ENCODE data around the gene CHTF18. TPM values are rescaled to one million over a fixed set of nuclear protein-coding genes. Genes with fewer than 3 reads are reported as not detected.

CHTF18 gene
- total RNA-seq, 6 experiments from 2014 or later: 2.9 to 7.8 (median 4.6) TPM

DNA sequence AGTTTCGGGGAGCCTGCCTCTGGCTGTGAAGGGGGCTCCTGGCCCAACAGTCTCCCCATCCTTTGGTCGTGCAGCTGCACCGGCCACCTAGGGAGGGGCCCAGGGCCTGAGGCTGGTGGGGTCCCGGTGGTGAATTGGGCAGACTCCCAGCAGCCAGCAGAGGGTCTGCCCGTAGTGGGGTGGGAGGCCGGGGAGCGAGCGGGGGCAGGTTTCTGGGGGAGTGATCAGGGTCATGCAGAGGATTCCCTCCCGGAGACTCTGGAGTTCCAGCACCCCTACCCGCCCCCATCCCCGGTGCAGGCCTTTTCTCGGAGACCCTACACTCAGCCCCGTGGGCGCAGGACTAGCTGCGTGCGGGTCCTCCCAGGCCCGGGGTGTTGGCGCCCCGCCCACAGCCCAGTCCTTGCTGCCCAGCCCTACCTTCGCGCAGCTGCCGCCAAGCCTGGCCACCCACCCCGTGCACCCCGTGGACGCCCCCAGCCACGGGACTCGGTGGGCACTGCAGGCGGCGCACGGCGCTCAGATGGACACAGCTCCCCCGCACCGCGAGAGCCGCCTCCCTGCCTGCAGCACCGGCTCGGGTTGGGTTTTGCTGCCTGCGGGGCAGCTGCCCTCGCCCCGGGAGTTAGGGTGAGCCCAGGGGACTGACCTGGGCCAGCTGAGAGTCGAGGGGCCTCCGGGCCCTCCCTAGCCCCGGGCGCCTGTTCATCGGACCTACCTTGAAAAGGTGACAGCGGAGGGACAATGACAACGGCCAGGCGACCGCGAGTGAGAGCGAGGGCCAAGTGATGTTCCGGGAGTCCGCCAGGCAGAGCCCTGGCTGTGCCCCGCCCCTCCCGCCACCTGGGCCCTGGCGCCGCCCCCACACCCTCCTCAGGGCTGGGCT lies 11.8 kb downstream of the CHTF18 start, which contains the start of gene GNG13:
Gene GNG13, minus strand, starts transcription at position 787 of the 886 bp plus-strand sequence. CDS start 1,657 bp downstream, outside the sequence.
- DNase-seq: no peak
- no peak for TF ChIP-seq POLR2A (IDR thresholded peaks at IDR 0.05)
- TF ChIP-seq, protein P1, sequence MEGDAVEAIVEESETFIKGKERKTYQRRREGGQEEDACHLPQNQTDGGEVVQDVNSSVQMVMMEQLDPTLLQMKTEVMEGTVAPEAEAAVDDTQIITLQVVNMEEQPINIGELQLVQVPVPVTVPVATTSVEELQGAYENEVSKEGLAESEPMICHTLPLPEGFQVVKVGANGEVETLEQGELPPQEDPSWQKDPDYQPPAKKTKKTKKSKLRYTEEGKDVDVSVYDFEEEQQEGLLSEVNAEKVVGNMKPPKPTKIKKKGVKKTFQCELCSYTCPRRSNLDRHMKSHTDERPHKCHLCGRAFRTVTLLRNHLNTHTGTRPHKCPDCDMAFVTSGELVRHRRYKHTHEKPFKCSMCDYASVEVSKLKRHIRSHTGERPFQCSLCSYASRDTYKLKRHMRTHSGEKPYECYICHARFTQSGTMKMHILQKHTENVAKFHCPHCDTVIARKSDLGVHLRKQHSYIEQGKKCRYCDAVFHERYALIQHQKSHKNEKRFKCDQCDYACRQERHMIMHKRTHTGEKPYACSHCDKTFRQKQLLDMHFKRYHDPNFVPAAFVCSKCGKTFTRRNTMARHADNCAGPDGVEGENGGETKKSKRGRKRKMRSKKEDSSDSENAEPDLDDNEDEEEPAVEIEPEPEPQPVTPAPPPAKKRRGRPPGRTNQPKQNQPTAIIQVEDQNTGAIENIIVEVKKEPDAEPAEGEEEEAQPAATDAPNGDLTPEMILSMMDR (IDR thresholded peaks at IDR 0.05): no peak
- WGBS (ENCODE audit: insufficient coverage, low coverage, low lambda C conversion rate, missing lambda C conversion rate): 0% methylated on average over 2 of the region's 57 CpGs

DNA sequence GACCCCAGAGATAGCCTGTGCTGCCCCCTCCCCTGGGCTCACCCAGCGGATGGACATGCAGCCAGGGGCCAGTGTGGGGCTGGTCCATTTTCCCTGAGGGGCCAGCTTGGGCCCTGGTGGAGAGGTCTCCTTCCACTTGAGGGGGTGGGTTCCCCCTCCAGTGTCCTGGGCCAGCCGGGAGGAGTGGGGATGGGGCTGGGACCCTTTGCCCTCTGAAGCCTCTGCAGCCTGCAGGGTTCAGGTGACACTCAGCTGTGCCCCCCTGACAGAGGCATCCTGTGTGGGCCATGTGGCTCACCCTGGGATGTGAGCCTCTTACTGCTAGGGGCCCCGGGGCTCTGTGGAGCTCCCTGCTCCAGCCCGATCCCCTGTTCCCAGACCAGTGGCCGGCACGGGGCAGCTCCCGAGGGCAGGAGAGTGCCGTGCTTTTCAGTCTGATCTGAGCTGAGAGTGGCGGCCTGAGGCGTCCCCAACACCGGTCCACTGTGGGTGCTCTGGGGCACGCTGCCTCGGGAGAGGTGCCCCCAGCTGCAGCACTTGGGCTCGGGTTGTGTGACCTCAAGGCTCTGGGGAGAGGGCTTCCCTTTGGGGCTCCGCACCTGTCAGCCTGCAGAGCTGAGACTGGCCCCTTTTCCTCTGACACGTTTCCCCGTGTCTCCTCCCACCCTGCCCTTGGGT lies 12.6 kb downstream of the CHTF18 start:
- no peaks in the 10 kb centered on the region for H3K27me3 ChIP-seq
- intact Hi-C loops (cut with DNase I): no loop called here
- DNase-seq: no peak

More for the DNA sequence above, 11.8 kb downstream of the CHTF18 start, which contains the start of gene GNG13:
- no peaks in the 10 kb centered on the region for H3K36me3 ChIP-seq
- no peaks in the 10 kb centered on the region for H3K27me3 ChIP-seq
- H3K27ac ChIP-seq: no peak within 1 kb of the TSS
- H3K4me3 ChIP-seq: no peak within 1 kb of the TSS
- H3K9me3 ChIP-seq: no peaks in the 10 kb centered on the region
- intact Hi-C loops (cut with DNase I): no loop called here
- H3K4me1 ChIP-seq: no peaks in the 10 kb centered on the region
- ATAC-seq: no peak

DNA sequence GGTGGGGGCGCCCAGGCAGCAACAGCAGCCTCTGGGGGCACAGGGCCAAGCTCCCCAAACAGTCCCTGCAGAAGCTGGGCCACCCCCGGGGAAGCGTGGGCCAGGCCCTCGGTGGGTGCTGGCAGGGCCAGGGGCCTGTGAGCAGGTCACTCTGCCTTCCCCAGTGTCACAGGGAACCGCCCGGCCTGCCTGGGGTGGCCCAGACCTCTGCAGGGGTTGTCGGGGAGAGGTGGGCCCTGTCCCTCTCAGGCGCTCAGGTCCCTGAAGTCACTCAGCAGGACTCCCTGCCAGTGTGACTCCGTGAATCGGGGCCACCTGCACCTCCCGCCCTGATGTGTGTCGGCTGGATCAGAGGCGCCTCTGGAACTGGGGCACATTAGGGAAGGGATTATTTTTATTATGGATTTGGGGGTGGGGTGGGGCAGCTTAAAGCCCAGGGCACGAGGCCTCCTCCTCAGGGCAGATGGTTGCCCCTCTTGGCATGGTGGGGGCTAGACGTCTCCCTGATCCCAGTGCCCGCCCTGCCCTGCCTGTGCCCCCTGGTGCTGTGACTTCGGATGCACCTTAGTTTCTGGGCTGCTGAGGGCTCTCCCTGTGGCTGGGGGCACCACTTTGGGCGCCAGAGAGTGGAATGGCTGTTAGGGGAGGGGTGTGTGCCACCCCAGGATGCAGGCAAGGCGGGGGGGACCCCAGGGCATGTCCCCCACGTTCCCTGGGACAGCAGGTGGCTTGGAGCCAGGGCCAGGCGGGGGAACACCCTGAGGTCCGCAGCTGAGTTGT lies 13.4 kb downstream of the CHTF18 start:
- intact Hi-C loops (cut with DNase I): no loop called here
- 0% methylated on average over 2 of the region's 22 CpGs for WGBS (ENCODE audit: insufficient coverage, low coverage, low lambda C conversion rate, missing lambda C conversion rate)

More for the DNA sequence above, 12.6 kb downstream of the CHTF18 start:
- TF ChIP-seq POLR2A (IDR thresholded peaks at IDR 0.05): no peak
- TF ChIP-seq, protein P1 (IDR thresholded peaks at IDR 0.05): no peak
- H3K27ac ChIP-seq: no peak overlapping the region
- H3K36me3 ChIP-seq: no peaks in the 10 kb centered on the region
- no peak overlapping the region for H3K4me3 ChIP-seq
- no peaks in the 10 kb centered on the region for H3K9me3 ChIP-seq
- H3K4me1 ChIP-seq: no peaks in the 10 kb centered on the region
- no peak for ATAC-seq
- WGBS (ENCODE audit: insufficient coverage, low coverage, low lambda C conversion rate, missing lambda C conversion rate): no CpG with 5 or more reads among the region's 17 CpGs

DNA sequence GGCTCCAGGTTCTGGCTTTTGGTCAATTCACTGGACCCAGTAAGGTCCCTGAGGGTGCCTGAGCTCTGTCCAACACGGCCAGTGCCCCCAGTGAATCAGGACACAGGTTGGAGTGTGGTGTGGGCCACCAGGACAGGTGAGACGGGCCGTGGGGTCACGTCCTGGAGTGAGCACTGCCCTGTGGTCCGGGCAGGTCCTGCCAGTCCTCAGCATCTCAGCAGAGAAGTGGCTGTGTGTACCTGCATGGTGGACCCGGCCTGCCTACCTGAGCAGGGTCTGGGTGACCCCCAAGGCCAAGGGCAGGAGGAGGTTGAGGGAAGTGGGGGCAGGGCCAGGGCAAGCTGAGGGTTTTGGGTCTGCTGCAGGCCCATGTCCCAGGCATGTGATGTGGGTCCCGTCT lies 14.0 kb downstream of the CHTF18 start:
- no peaks in the 10 kb centered on the region for H3K9me3 ChIP-seq
- no peaks in the 10 kb centered on the region for H3K36me3 ChIP-seq
- H3K4me3 ChIP-seq: no peak overlapping the region
- intact Hi-C loops (cut with DNase I): no loop called here
- WGBS (ENCODE audit: insufficient coverage, low coverage, low lambda C conversion rate, missing lambda C conversion rate): 25% methylated on average over 1 of the region's 7 CpGs
- no peaks in the 10 kb centered on the region for H3K4me1 ChIP-seq
- DNase-seq (no peak), ATAC-seq (no peak)
- H3K27ac ChIP-seq: no peak overlapping the region
- TF ChIP-seq, protein P1 (IDR thresholded peaks at IDR 0.05): no peak
- H3K27me3 ChIP-seq: no peaks in the 10 kb centered on the region

More for the DNA sequence above, 13.4 kb downstream of the CHTF18 start:
- Histone ChIP-seq H3K27ac (no peak overlapping the region), H3K4me1 (no peaks in the 10 kb centered on the region), H3K27me3 (no peaks in the 10 kb centered on the region), H3K36me3 (no peaks in the 10 kb centered on the region), H3K4me3 (no peak overlapping the region), H3K9me3 (no peaks in the 10 kb centered on the region)
- ATAC-seq (no peak), DNase-seq (no peak)
- TF ChIP-seq, protein P1 (IDR thresholded peaks at IDR 0.05): no peak
- no peak for TF ChIP-seq POLR2A (IDR thresholded peaks at IDR 0.05)

Measured in right lobe of liver (tissue), 6 donors.